D721Med (cell line): Measurements from ENCODE around the gene TAS2R1.
"Not testable (repeated sequence)": the region's sequence is repeated elsewhere in the genome, so short reads cannot be mapped to it uniquely, and the experiment has no call there.

Experiments used
- DNase-seq: peaks from one replicate; pipeline ENCODE4 v3.0.0; 2011; ENCODE audit warnings: low spot score; ENCODE audit not compliant: insufficient read length
- FAIRE-seq: peaks from 2 replicates; lab custom pipeline; 2011; peaks lifted over from hg19 to GRCh38; lab: Jason Lieb, UNC
- TF ChIP-seq, protein P1 (sequence below): IDR thresholded peaks from 2 replicates; pipeline ENCODE4 v1.5.1; 2012; ENCODE audit warnings: mild to moderate bottlenecking, control low read depth; ENCODE audit not compliant: insufficient read depth; ENCODE audit errors: missing control alignments

The TAS2R1 gene

DNA sequence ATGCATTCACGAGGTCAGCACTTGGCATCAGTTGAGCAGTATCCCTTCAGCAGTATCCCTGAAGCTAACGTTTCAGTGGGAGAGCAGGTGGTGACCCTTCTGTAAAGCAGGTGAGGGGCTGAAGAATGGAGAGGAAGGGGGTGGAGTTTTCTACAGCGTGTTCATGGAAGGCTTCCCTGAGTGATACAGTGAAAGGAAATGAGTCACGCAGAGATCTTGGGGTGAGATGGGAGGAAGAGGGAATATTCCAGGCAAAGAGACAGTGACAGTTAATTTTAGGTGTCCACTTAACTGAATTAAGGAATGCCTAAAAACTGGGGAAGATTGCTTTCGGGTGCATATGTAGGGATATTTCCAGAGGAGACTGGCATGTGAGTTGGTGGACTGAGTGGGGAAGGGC lies 25.7 kb downstream of the TAS2R1 start:
- TF ChIP-seq, protein P1, sequence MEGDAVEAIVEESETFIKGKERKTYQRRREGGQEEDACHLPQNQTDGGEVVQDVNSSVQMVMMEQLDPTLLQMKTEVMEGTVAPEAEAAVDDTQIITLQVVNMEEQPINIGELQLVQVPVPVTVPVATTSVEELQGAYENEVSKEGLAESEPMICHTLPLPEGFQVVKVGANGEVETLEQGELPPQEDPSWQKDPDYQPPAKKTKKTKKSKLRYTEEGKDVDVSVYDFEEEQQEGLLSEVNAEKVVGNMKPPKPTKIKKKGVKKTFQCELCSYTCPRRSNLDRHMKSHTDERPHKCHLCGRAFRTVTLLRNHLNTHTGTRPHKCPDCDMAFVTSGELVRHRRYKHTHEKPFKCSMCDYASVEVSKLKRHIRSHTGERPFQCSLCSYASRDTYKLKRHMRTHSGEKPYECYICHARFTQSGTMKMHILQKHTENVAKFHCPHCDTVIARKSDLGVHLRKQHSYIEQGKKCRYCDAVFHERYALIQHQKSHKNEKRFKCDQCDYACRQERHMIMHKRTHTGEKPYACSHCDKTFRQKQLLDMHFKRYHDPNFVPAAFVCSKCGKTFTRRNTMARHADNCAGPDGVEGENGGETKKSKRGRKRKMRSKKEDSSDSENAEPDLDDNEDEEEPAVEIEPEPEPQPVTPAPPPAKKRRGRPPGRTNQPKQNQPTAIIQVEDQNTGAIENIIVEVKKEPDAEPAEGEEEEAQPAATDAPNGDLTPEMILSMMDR, result no peak
- FAIRE-seq (no peak), DNase-seq (no peak)

DNA sequence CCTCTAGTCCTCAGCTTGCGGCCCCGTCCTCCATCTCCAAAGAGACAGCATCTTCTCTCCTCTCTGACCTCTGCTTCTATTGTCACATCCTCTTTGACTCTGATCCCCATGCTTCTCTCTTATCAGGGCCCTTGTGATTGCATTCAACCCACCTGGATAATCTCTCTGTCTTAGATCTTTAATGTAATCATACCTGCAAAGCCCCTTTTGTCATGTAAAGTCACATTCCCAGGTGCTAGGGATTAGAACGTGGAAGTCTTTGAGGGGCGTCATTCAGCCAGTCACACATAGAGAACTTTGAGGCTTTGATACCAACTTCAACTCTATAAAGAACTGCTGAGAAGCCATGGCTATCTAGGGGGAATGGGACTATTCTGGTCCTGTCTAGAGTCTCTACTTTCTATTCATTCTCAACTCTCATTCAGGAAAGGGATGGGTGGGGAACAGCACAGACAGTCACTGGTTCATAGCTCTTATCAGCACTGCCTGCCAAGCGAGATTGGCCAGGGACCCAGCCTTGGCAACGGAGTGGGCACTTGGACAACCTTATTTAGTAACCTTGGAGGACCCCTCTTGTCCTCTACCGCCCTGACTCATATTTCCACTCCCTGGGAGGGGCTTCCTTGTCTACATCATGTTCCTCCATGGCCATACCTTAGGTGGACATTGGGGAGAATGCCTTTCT lies 29.0 kb downstream of the TAS2R1 start:
- TF ChIP-seq, protein P1, result no peak
- FAIRE-seq (no peak), DNase-seq (no peak)

DNA sequence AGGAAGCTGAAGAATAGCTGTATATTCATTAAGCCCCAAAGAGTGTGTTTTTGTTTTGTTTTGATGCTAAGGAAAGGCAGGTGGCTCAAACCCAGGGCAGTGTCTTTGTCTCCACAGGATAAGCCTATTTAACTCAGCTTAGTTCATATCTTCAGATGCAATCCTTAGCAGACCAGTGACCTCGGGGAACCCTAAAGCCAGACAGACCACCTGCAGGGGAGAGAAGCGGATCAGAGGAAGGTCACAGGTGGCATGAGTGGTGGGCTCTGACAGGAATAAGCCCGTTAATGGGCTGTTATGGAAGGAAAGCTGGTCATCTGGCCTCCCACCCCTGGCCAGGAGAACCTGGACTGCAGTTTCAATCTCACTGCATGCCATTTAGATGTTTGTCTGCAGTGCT lies 30.8 kb downstream of the TAS2R1 start:
- FAIRE-seq, result no peak
- TF ChIP-seq, protein P1, result no peak

DNA sequence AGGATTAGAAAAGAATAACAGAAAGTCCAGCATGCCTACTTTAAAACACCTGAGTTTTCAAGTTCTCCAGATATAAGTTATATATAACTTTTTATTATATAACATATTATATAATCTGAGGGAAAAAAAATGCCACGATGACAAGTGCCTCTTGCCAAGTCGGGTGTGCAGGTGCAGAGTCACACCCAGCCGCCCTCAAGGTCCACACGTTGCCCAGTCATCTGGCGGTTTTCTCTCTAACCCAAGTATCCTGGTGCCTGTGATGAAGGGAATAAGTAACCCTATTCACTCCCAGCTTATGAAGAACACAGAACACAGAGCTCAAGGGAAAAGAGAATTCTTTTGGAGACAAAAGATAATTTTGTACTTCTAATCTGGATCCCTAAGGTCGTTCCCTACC lies 31.8 kb downstream of the TAS2R1 start:
- not testable (repeated sequence) for DNase-seq, FAIRE-seq

More for the DNA sequence above, 30.8 kb downstream of the TAS2R1 start:
- no peak for DNase-seq

DNA sequence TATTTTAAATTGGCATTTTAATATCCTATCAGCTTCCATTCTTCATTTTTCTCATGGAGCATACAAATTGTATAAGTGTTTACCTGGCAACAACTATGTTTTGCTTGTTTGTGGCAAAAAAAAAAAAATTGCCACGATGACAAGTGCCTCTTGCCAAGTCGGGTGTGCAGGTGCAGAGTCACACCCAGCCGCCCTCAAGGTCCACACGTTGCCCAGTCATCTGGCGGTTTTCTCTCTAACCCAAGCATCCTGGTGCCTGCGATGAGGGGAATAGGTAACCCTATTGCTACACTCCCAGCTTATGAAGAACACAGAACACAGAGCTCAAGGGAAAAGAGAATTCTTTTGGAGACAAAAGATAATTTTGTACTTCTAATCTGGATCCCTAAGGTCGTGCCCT lies 32.8 kb downstream of the TAS2R1 start:
- DNase-seq, FAIRE-seq: not testable (repeated sequence)

DNA sequence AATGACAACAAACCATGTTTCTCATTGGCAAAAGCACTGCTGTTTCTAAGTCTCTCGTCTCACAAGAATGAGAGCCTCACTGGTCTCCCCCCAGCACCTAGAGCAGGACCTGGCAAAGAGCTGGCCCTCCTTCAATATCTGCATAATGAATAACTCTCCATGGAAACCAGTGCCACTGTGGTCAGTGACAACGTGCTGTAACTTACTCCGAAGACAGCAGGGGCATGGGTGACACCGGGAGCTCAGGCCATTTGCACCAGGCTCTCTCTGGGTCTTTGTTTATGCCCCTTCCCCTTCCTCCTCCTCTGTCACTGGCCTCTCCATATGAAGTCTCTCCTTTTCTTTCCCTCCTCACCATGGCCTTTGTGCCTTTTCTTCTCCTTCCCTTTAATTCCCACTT lies 33.3 kb downstream of the TAS2R1 start:
- TF ChIP-seq, protein P1, result no peak
- DNase-seq (no peak), FAIRE-seq (no peak)

DNA sequence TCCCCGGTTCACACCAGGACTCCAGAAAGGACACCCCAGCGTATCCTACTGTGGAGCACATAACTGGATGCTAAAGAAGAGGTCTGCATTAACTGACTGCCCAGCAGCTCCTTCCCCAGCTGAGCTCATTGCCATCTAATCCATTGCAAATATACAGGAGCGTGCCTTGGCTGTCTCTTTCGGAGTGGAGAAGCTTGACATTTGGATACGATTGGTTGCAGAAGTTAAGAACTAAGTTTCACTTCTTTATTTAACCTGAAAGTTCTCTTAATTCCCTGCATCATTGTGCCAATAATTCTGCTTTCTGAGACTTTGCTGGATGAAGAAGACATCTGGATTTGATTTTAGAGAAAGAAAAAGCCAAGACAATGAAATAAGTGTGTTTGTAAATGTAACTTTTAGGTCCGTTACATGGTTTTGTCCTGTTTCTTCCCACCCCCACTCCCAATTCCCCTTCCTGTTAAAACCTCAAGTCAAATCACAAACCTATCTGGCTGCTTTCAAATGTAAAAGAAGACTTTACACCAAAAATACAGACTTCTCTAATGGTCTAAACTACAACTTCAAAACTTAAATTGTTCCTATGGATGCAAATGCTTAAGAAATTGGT lies 33.9 kb downstream of the TAS2R1 start:
- DNase-seq, result no peak
- TF ChIP-seq, protein P1, result no peak
- FAIRE-seq, result no peak

DNA sequence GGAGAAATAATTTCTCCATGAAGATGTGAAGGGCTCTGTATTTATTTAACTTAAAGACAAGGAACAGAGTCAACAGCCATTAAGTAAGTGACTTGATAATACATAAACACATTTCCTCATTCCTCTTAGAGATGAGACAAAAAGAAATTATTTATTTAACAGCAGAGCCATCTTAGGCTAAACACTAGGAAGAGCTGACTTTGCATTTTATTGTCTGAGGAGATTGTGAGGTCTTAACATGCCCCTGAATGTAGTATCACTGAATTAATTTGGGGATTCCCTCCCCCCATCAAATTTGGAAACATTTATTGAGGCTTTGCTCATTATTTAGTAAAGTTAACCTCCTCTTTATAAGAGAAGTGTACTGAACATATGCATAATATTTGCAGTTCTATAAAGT lies 35.2 kb downstream of the TAS2R1 start:
- no peak for DNase-seq
- FAIRE-seq, result no peak
- TF ChIP-seq, protein P1, result no peak
